Right cardiac atrium (tissue), 5 donors: ENCODE measurements around the gene NSL1. TPM values are rescaled to one million over a fixed set of nuclear protein-coding genes. Genes with fewer than 3 reads are reported as not detected.
"Not testable (repeated sequence)": the region's sequence is repeated elsewhere in the genome, so short reads cannot be mapped to it uniquely, and the experiment has no call there.

ENCODE experiments used
- ATAC-seq, 2 donors: fragments of 200-7000 bp; cut with Tn5 transposase; one replicate each; pipeline versions ENCODE4 v1.8.0 to v1.9.1; 2020; ENCODE audit warnings: moderate library complexity in 2 of 2, mild to moderate bottlenecking in 1 of 2
- DNase-seq, 3 donors: peaks; one replicate each; pipeline ENCODE4 v3.0.0-alpha.2; 2020
- H3K27ac ChIP-seq: one replicate; pipeline ENCODE4 v1.5.1; 2013; ENCODE audit warnings: mild to moderate bottlenecking, low read length, control low read depth, moderate library complexity
- H3K27me3 ChIP-seq: one replicate; pipeline ENCODE4 v1.6.1; 2013; ENCODE audit not compliant: control insufficient read depth, insufficient read depth
- H3K4me1 ChIP-seq: one replicate; pipeline ENCODE4 v1.6.1; 2013; ENCODE audit warnings: low read length; ENCODE audit not compliant: control insufficient read depth, insufficient read depth
- H3K4me3 ChIP-seq: one replicate; pipeline ENCODE4 v1.5.1; 2013; ENCODE audit warnings: low read length, control low read depth
- H3K9me3 ChIP-seq: one replicate; pipeline ENCODE4 v1.6.1; 2013; ENCODE audit warnings: low read length; ENCODE audit not compliant: control insufficient read depth
- WGBS: extraction: QIAGEN DNeasy Blood & Tissue Kit; methylation state at CpG from one replicate; pipeline ENCODE4 v1.1.7; 2013; 5-methylcytosine and 5-hydroxymethylcytosine counted together
- intact Hi-C, 4 donors: fragments of 100-400 bp; cut with DNase I; formaldehyde crosslinking; loops; one replicate each; pipeline versions ENCODE4 v1.11.0 to v1.14.0; 2022 to 2023
- polyA plus RNA-seq: library from polyadenylated mRNA; stranded (reverse); fragments of 200-250 nt; gene quantifications from one replicate; pipeline ENCODE4 v1.2.3, GENCODE V29; 2013
- total RNA-seq, 4 donors: library from RNA; stranded (reverse); fragmentation: NEBNext Ultra II Directional; extraction: Animal tissue kit (Norgen Biotek cat#: 25700); gene quantifications; one replicate each; pipeline ENCODE4 v1.2.1, GENCODE V29; 2021
- donor health status: healthy with polysubstance abuse.
- donor health status: DM: no; HTN: yes; CAD: no.
- donor health status: DM: no; HTN: no; CAD: no.
- donor health status: DM: no; HTN: yes; CAD: no; lungs with severe emphysema.
- donor health status: DM: yes; HTN: yes; CAD: no.

Gene NSL1
- total and polyA plus RNA-seq, 5 donors: 22.5 to 30.6 (median 23.7) TPM

DNA sequence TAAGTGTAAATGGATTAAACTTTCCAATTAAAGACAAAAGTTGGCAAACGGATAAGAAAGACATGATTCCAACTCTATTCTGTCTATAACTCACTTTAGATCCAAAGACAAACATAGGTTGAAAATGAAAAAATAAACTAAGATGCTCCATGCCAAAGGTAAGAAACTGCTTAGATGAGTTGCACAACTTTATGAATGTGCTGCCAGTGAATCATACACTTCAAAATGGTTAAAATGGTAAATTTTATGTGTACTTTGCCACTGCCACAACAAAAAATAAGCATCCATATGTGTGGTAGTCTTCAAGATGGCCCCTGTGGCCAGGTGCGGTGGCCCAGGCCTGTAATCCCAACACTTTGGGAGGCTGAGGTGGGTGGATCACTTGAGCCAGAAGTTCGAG is 45.0 kb downstream of the NSL1 start:
- H3K27ac ChIP-seq: no peak overlapping the region
- no peaks in the 10 kb centered on the region for H3K9me3 ChIP-seq
- DNase-seq (no peak), ATAC-seq (no peak)
- H3K27me3 ChIP-seq: no peaks in the 10 kb centered on the region
- 98% methylated on average over 3 of the region's 3 CpGs for WGBS
- H3K4me3 ChIP-seq: no peak overlapping the region
- H3K4me1 ChIP-seq: peaks cover 2% of the 10 kb centered on the region
- intact Hi-C loops: no loop called here

DNA sequence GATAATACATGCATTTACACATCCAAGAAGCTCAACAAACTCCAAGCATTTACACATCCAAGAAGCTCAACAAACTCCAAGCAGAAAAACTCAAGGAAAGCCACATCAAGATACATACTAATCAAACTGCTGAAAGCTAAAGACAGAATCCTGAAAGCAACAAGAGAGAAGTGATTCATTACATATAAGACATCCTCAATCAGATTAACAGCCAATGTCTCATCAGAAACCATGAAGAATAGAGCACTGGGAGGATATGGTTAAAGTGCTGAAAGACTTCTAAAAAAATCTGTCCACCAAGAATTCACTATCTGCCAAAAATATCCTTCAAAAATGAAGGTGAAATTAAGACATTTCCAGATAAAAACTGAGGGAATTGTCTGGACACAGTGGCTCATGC is 46.3 kb downstream of the NSL1 start:
- intact Hi-C loops: no loop called here
- peaks cover 2% of the 10 kb centered on the region for H3K4me1 ChIP-seq
- no peaks in the 10 kb centered on the region for H3K9me3 ChIP-seq
- ATAC-seq (no peak), DNase-seq (no peak)
- H3K27ac ChIP-seq: no peak overlapping the region
- H3K27me3 ChIP-seq: no peaks in the 10 kb centered on the region
- no peak overlapping the region for H3K4me3 ChIP-seq

DNA sequence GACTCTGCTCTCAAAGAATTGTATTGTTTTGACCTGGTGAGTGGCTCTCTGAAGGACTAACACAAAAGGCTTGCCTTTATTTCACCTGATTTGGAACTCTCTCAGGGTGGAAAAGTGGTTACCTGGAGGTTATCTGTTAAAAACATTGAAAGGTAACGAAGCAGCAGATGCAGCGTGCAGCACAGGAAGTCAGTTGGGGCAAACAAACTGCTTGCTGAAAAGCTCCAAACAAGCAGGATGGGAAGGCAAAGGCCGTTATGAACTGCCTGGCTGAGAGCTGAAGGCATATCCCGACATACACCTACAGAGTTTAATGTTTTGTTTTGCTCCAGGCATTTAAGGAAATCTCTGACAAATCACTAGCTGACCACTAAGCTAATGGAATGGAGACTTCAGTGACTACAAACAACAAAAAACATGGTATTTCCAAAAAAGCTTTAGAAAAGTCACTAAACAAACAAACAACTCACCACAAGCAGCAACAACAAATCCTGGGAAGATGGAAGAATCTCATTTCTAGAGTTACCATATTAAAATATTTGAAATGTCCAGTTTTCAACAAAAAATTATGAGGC is 47.6 kb downstream of the NSL1 start:
- no peaks in the 10 kb centered on the region for H3K27me3 ChIP-seq
- ATAC-seq: no peak

DNA sequence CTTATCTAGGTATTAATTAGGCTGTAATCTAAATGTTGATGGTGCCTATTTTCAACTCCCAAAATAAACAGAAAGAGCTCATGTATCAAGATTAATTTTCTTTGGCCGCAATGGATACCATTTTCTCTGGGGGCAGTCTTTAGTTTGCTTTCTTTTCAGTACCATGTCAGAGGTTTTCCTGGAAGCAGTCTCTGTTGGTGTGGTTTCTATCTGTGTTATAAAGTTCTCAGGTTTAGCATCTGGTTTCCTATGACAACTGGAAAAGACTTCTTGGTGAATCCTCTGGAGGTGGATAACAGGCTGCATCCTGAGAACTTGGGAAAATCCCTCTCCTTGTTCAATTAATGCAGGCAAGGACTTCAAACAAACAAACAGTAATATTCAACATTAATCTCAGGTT is 53.2 kb downstream of the NSL1 start:
- Histone ChIP-seq H3K27ac (no peak overlapping the region), H3K4me3 (no peak overlapping the region), H3K27me3 (no peaks in the 10 kb centered on the region), H3K4me1 (no peaks in the 10 kb centered on the region), H3K9me3 (no peaks in the 10 kb centered on the region)
- ATAC-seq (no peak), DNase-seq (no peak)
- intact Hi-C loops: no loop called here
- 57% methylated on average over 1 of the region's 1 CpG for WGBS

More for the DNA sequence above, 47.6 kb downstream of the NSL1 start:
- Histone ChIP-seq H3K9me3 (no peaks in the 10 kb centered on the region), H3K27ac (no peak overlapping the region), H3K4me3 (no peak overlapping the region), H3K4me1 (no peaks in the 10 kb centered on the region)
- WGBS: 89% methylated on average over 4 of the region's 4 CpGs
- no peak for DNase-seq
- intact Hi-C loops: no loop called here

GRCh38 chr1:212737559-212737958 is 54.0 kb downstream of the NSL1 start:
- Histone ChIP-seq H3K4me1 (no peaks in the 10 kb centered on the region), H3K27me3 (no peaks in the 10 kb centered on the region), H3K27ac (no peak overlapping the region), H3K9me3 (no peaks in the 10 kb centered on the region), H3K4me3 (no peak overlapping the region)
- intact Hi-C loops: no loop called here
- DNase-seq: no peak
- no peak for ATAC-seq

DNA sequence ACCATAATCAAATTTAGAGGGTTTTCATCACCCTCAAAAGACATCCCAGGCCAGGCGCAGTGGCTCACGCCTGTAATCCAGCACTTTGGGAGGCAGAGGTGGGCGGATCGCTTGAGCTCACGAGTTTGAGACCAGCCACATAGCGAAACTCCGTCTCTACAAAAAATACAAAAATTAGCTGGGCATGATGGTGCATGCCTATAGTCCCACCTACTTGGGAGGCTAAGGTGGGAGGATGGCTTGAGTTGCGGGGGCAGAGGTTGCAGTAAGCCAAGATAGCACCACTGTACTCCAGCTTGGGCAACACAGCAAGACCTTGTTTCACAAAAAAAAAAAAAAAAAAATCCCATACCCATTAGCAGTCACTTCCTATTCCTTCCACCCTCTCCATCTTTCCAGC is 58.5 kb downstream of the NSL1 start:
- ATAC-seq (no peak), DNase-seq (no peak)
- intact Hi-C loops: no loop called here
- Histone ChIP-seq H3K27ac (no peak overlapping the region), H3K4me1 (no peaks in the 10 kb centered on the region), H3K9me3 (no peaks in the 10 kb centered on the region), H3K27me3 (no peaks in the 10 kb centered on the region), H3K4me3 (no peak overlapping the region)
- WGBS: 99% methylated on average over 8 of the region's 8 CpGs

- ATAC-seq (no peak), DNase-seq (no peak)
- H3K4me3 ChIP-seq: no peak overlapping the region
- 94% methylated on average over 1 of the region's 1 CpG for WGBS
- no peaks in the 10 kb centered on the region for H3K27me3 ChIP-seq
- no peaks in the 10 kb centered on the region for H3K4me1 ChIP-seq
- H3K27ac ChIP-seq: no peak overlapping the region
- H3K9me3 ChIP-seq: no peaks in the 10 kb centered on the region
- intact Hi-C loops: no loop called here
Observed at GRCh38 chr1:212731630-212732029, 59.9 kb downstream of the NSL1 start.

DNA sequence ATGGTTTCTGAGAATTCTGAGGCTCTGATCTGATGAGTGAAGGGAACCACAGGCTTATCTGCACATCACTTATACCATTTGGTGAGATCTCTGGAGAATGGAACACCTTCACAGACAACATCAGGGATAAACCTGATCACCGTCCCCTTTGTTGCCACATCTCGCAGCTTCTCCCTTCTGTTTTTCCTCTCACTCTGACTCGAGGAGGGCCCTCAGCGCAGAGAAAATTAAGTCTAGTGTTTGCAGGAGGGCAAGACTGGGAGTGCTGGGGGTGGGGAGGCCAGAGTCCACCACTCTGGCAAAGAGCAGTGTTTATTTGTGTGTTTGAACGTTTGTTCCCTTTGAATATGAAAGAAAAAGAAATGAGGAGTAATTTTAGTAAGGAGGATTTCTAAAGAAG is 63.0 kb downstream of the NSL1 start:
- intact Hi-C loops: no loop called here
- Histone ChIP-seq H3K9me3 (no peaks in the 10 kb centered on the region), H3K4me1 (no peaks in the 10 kb centered on the region), H3K27me3 (no peaks in the 10 kb centered on the region), H3K27ac (no peak overlapping the region), H3K4me3 (no peak overlapping the region)
- no peak for DNase-seq
- 78% methylated on average over 5 of the region's 5 CpGs for whole genome bisulfite sequencing
- ATAC-seq: no peak

GRCh38 chr1:212727386-212728181 is 64.0 kb downstream of the NSL1 start:
- intact Hi-C loops: no loop called here
- ATAC-seq: no peak
- H3K4me3 ChIP-seq: no peak overlapping the region

GRCh38 chr1:212724679-212725078 is 66.9 kb downstream of the NSL1 start:
- H3K27me3 ChIP-seq, H3K9me3 ChIP-seq, intact Hi-C loops, H3K27ac ChIP-seq, H3K4me3 ChIP-seq, ATAC-seq, H3K4me1 ChIP-seq, DNase-seq: not testable (repeated sequence)
- 93% methylated on average over 34 of the region's 34 CpGs for WGBS

More at GRCh38 chr1:212727386-212728181, 64.0 kb downstream of the NSL1 start:
- Histone ChIP-seq H3K4me1 (no peaks in the 10 kb centered on the region), H3K9me3 (no peaks in the 10 kb centered on the region), H3K27me3 (no peaks in the 10 kb centered on the region), H3K27ac (no peak overlapping the region)
- no peak for DNase-seq
- 77% methylated on average over 13 of the region's 13 CpGs for WGBS

DNA sequence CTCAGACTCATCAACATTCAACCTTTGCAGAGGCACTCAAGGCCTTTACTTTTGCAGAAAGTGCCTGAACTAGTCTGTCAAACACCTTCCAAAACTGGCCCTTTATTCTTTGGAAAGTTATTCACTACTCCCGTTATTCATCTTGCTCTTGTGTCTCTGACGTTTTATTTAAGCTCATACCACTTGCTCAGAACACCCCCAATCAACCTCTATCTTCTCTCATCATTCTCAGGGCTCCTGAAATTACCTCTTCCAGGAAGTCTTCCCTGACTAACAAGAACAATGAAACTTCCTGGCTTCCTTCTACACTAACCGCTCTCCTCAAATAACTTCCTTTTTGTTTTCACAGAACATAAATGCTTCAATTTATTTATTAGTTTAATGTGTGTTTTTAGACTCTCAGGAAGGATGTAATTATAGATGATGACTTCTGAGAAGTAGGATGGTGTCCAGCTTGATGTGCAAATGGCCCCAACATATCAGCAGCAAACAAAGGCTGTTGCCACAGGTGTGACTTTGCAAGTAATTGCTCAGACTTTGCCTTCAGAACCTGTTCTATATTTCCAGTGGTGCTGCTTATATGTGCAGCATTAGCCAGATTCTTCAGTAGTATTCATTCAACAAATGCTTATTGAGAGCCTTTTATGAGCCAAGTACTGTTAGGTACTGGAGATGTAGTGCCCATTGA is 69.2 kb downstream of the NSL1 start:
- 57% methylated on average over 3 of the region's 3 CpGs for WGBS
- ATAC-seq (no peak), DNase-seq (no peak)
- intact Hi-C loops: no loop called here
- Histone ChIP-seq H3K9me3 (no peaks in the 10 kb centered on the region), H3K4me1 (no peaks in the 10 kb centered on the region), H3K27ac (no peak overlapping the region), H3K4me3 (no peak overlapping the region), H3K27me3 (no peaks in the 10 kb centered on the region)
